Measurements from ENCODE around the gene RBM4. TPM values are rescaled to one million over a fixed set of nuclear protein-coding genes. Genes with fewer than 3 reads are reported as not detected.

RBM4 gene
- total and polyA plus RNA-seq, 2 donors (not counting 1 experiment from before 2014, with no cell fraction given), result 105 to 161 TPM

DNA sequence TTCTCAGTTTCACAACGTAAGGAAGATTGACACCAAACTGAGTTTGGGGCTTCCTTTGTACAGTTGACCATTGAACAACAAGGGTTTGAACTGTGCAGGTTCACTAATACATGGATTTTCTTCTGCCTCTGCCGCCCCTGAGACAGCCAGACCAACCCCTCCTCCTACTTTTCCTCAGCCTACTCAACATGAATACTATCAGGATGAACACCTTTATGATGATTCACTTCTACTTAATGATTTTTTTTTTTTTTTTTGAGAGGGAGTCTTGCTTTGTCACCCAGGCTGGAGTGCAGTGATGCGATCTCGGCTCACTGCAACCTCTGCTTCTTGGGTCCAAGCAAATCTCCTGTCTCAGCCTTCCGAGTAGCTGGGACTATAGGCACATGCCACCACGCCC, 14.6 kb downstream of the RBM4 start:
- no peaks in the 10 kb centered on the region for H3K9me3 ChIP-seq (ENCODE audit: control insufficient read depth, insufficient read depth, low read depth, low read length)
- no peak overlapping the region for H3K4me3 ChIP-seq (replicated peaks in 1 of 4; ENCODE audit: control extremely low read depth in 1 of 4, insufficient read depth in 1 of 4, low read depth in 3 of 4, low read length in 4 of 4)
- no peak overlapping the region for H3K9ac ChIP-seq (ENCODE audit: insufficient read depth, low read length)
- H3K36me3 ChIP-seq (ENCODE audit: control insufficient read depth, insufficient read depth, low read length), result peaks cover 5% of the 10 kb centered on the region
- H4K20me1 ChIP-seq (ENCODE audit: control insufficient read depth, extremely low read depth, insufficient read depth, low read length), result no peaks in the 10 kb centered on the region
- no peak overlapping the region for H2AFZ ChIP-seq (ENCODE audit: low read length)
- TF ChIP-seq EZH2 (IDR thresholded peaks at IDR 0.05; ENCODE audit: low read length, missing control alignments), result no peak
- TF ChIP-seq, protein P1, sequence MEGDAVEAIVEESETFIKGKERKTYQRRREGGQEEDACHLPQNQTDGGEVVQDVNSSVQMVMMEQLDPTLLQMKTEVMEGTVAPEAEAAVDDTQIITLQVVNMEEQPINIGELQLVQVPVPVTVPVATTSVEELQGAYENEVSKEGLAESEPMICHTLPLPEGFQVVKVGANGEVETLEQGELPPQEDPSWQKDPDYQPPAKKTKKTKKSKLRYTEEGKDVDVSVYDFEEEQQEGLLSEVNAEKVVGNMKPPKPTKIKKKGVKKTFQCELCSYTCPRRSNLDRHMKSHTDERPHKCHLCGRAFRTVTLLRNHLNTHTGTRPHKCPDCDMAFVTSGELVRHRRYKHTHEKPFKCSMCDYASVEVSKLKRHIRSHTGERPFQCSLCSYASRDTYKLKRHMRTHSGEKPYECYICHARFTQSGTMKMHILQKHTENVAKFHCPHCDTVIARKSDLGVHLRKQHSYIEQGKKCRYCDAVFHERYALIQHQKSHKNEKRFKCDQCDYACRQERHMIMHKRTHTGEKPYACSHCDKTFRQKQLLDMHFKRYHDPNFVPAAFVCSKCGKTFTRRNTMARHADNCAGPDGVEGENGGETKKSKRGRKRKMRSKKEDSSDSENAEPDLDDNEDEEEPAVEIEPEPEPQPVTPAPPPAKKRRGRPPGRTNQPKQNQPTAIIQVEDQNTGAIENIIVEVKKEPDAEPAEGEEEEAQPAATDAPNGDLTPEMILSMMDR (conservative IDR thresholded peaks at IDR 0.05 in 1 of 2, IDR thresholded peaks at IDR 0.05 in 1 of 2; ENCODE audit: low read depth in 1 of 2, low read length in 2 of 2), result no peak
- DNase-seq (ENCODE audit: low read depth in 2 of 2), result peak in 1 of 2 donors; percentile 57
- H3K4me1 ChIP-seq (ENCODE audit: control insufficient read depth, extremely low read depth, insufficient read depth, low read length), result no peaks in the 10 kb centered on the region
- H3K27me3 ChIP-seq (ENCODE audit: control insufficient read depth, insufficient read depth, low read length), result no peaks in the 10 kb centered on the region
- no peak overlapping the region for H3K4me2 ChIP-seq (ENCODE audit: extremely low read depth, insufficient read depth, low read length)
- peaks cover 28% of the 10 kb centered on the region for H3K79me2 ChIP-seq (ENCODE audit: control insufficient read depth, insufficient read depth, low read length)
- H3K27ac ChIP-seq (ENCODE audit: insufficient read depth, low read length), result no peak overlapping the region

DNA sequence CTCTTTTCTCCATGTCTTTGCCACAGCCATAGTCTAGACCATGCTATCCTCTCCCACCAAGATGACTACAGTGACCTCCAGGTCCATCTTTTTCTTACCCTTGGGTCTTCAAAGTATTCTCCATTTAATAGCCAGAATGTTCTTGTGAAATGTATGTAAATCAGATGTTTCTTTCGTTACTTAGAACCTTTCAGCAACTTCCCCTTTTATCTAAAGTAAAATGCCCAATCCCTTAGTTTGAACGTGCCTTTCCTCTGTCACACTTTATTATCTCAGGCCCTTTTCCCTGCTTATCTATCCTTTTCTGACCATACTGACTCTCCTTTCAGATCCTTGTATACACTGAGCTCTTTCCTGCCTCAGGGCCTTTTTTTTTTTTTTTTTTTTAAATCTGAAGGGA, 21.3 kb downstream of the RBM4 start:
- Histone ChIP-seq H3K27ac (ENCODE audit: insufficient read depth, low read length) (no peak overlapping the region), H2AFZ (ENCODE audit: low read length) (no peak overlapping the region), H3K9me3 (ENCODE audit: control insufficient read depth, insufficient read depth, low read depth, low read length) (no peaks in the 10 kb centered on the region), H3K9ac (ENCODE audit: insufficient read depth, low read length) (no peak overlapping the region), H3K4me3 (replicated peaks in 1 of 4; ENCODE audit: control extremely low read depth in 1 of 4, insufficient read depth in 1 of 4, low read depth in 3 of 4, low read length in 4 of 4) (no peak overlapping the region), H3K4me2 (ENCODE audit: extremely low read depth, insufficient read depth, low read length) (no peak overlapping the region), H3K4me1 (ENCODE audit: control insufficient read depth, extremely low read depth, insufficient read depth, low read length) (no peaks in the 10 kb centered on the region), H3K27me3 (ENCODE audit: control insufficient read depth, insufficient read depth, low read length) (no peaks in the 10 kb centered on the region), H3K36me3 (ENCODE audit: control insufficient read depth, insufficient read depth, low read length) (peaks cover 6% of the 10 kb centered on the region), H3K79me2 (ENCODE audit: control insufficient read depth, insufficient read depth, low read length) (peaks cover 5% of the 10 kb centered on the region), H4K20me1 (ENCODE audit: control insufficient read depth, extremely low read depth, insufficient read depth, low read length) (no peaks in the 10 kb centered on the region)
- DNase-seq (ENCODE audit: low read depth in 2 of 2), result no peak
- TF ChIP-seq EZH2 (IDR thresholded peaks at IDR 0.05; ENCODE audit: low read length, missing control alignments), result no peak
- TF ChIP-seq, protein P1 (conservative IDR thresholded peaks at IDR 0.05 in 1 of 2, IDR thresholded peaks at IDR 0.05 in 1 of 2; ENCODE audit: low read depth in 1 of 2, low read length in 2 of 2), result no peak

DNA sequence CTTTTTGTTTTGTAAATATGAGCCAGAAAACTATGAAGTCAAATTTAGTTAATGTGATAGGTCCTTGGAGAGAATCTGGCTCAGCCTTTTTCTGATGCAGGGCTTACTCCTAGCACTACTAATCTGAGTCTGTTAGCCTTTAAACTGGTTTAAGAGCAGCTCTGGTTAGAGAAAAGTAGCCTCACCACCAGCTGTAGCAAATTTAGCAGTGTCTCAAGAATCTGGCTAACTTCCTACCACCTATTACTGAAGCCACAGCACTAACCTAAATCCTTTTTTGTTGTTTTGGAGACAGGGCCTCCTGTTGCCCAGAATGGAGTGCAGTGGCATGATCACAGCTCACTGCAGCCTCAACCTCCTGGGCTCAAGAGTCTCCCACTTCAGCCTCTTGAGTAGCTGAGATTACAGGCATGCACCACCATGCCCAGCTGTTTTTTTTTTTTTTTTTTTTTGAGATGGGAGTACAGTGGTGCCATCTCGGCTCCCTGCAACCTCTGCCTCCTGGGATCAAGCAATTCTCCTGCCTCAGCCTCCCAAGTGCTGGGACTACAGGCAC, 25.3 kb downstream of the RBM4 start:
- Histone ChIP-seq H3K27ac (ENCODE audit: insufficient read depth, low read length) (no peak overlapping the region), H3K4me2 (ENCODE audit: extremely low read depth, insufficient read depth, low read length) (no peak overlapping the region), H3K36me3 (ENCODE audit: control insufficient read depth, insufficient read depth, low read length) (peaks cover 15% of the 10 kb centered on the region), H3K27me3 (ENCODE audit: control insufficient read depth, insufficient read depth, low read length) (no peaks in the 10 kb centered on the region), H2AFZ (ENCODE audit: low read length) (no peak overlapping the region), H3K9ac (ENCODE audit: insufficient read depth, low read length) (no peak overlapping the region), H3K9me3 (ENCODE audit: control insufficient read depth, insufficient read depth, low read depth, low read length) (no peaks in the 10 kb centered on the region), H3K4me3 (replicated peaks in 1 of 4; ENCODE audit: control extremely low read depth in 1 of 4, insufficient read depth in 1 of 4, low read depth in 3 of 4, low read length in 4 of 4) (no peak overlapping the region), H3K4me1 (ENCODE audit: control insufficient read depth, extremely low read depth, insufficient read depth, low read length) (no peaks in the 10 kb centered on the region), H3K79me2 (ENCODE audit: control insufficient read depth, insufficient read depth, low read length) (peaks cover 8% of the 10 kb centered on the region), H4K20me1 (ENCODE audit: control insufficient read depth, extremely low read depth, insufficient read depth, low read length) (no peaks in the 10 kb centered on the region)
- no peak for DNase-seq (ENCODE audit: low read depth in 2 of 2)
- TF ChIP-seq, protein P1 (conservative IDR thresholded peaks at IDR 0.05 in 1 of 2, IDR thresholded peaks at IDR 0.05 in 1 of 2; ENCODE audit: low read depth in 1 of 2, low read length in 2 of 2), result no peak
- TF ChIP-seq EZH2 (IDR thresholded peaks at IDR 0.05; ENCODE audit: low read length, missing control alignments), result no peak
